Mesenchymal stem cell (in vitro differentiated cells and primary cell): ENCODE results near the gene CPXM2.

ENCODE experiments used
- DNase-seq: peaks from one replicate; pipeline ENCODE4 v3.0.0-alpha.2; 2013
- H2AFZ ChIP-seq: one replicate; pipeline ENCODE4 v1.6.1; 2013; ENCODE audit warnings: low read depth, mild to moderate bottlenecking, control low read depth, inconsistent platforms, low read length, moderate library complexity
- H2AK5ac ChIP-seq: 2 replicates; pipeline ENCODE4 v1.6.1; 2013; ENCODE audit warnings: low read length, moderate library complexity, mild to moderate bottlenecking, inconsistent platforms; ENCODE audit not compliant: severe bottlenecking
- H2BK120ac ChIP-seq: one replicate; pipeline ENCODE4 v1.6.1; 2013; ENCODE audit warnings: low read depth, mild to moderate bottlenecking, inconsistent platforms, low read length, moderate library complexity
- H2BK12ac ChIP-seq, 2 experiments: one replicate each; pipeline ENCODE4 v1.6.1; 2013; ENCODE audit warnings: inconsistent platforms in 2 of 2, low read length in 2 of 2, mild to moderate bottlenecking in 2 of 2, moderate library complexity in 2 of 2, control low read depth in 1 of 2
- H2BK15ac ChIP-seq: one replicate; pipeline ENCODE4 v1.6.1; 2013; ENCODE audit warnings: mild to moderate bottlenecking, low read depth, inconsistent platforms; ENCODE audit not compliant: poor library complexity, severe bottlenecking
- H2BK5ac ChIP-seq: 2 replicates; pipeline ENCODE4 v1.6.1; 2013; ENCODE audit warnings: low read depth, mild to moderate bottlenecking, low read length, control low read depth, inconsistent platforms; ENCODE audit not compliant: poor library complexity, severe bottlenecking
- H3K14ac ChIP-seq, 2 experiments: one replicate each; pipeline ENCODE4 v1.6.1; 2013; ENCODE audit warnings: inconsistent platforms in 2 of 2, low read length in 2 of 2, control low read depth in 1 of 2, mild to moderate bottlenecking in 1 of 2, moderate library complexity in 1 of 2
- H3K18ac ChIP-seq, 2 experiments: one replicate each; pipeline ENCODE4 v1.6.1; 2013; ENCODE audit warnings: inconsistent platforms in 2 of 2, low read length in 2 of 2, control low read depth in 1 of 2, low read depth in 1 of 2, mild to moderate bottlenecking in 1 of 2
- H3K23ac ChIP-seq, 2 experiments: one replicate each; pipeline ENCODE4 v1.6.1; 2013; ENCODE audit warnings: inconsistent platforms in 2 of 2, low read length in 2 of 2, mild to moderate bottlenecking in 2 of 2, moderate library complexity in 2 of 2, control low read depth in 1 of 2
- H3K27ac ChIP-seq: 2 replicates; pipeline ENCODE4 v1.5.1; 2013; ENCODE audit warnings: mild to moderate bottlenecking, moderate library complexity, low read length, control low read depth, inconsistent platforms; ENCODE audit not compliant: poor library complexity, severe bottlenecking
- H3K27me3 ChIP-seq, 2 experiments: 2 replicates each; pipeline versions ENCODE4 v1.6.1 to v1.7.0; 2013; ENCODE audit warnings: low read length in 2 of 2, mild to moderate bottlenecking in 2 of 2, moderate library complexity in 2 of 2, control low read depth in 1 of 2, inconsistent platforms in 1 of 2; ENCODE audit not compliant: control insufficient read depth in 1 of 2, insufficient read depth in 1 of 2
- H3K36me3 ChIP-seq, 2 experiments: 2 replicates each; pipeline versions ENCODE4 v1.6.1 to v1.7.0; 2013; ENCODE audit warnings: low read length in 2 of 2, control low read depth in 1 of 2, inconsistent platforms in 1 of 2, low read depth in 1 of 2, mild to moderate bottlenecking in 1 of 2; ENCODE audit not compliant: insufficient read depth in 2 of 2, control insufficient read depth in 1 of 2
- H3K4ac ChIP-seq, 2 experiments: one replicate each; pipeline ENCODE4 v1.6.1; 2013; ENCODE audit warnings: inconsistent platforms in 2 of 2, low read length in 2 of 2, mild to moderate bottlenecking in 2 of 2, moderate library complexity in 2 of 2, control low read depth in 1 of 2, low read depth in 1 of 2
- H3K4me1 ChIP-seq: 2 replicates; pipeline ENCODE4 v1.6.1; 2013; ENCODE audit warnings: low read depth, low read length, control low read depth; ENCODE audit not compliant: control insufficient read depth, insufficient read depth
- H3K4me2 ChIP-seq: 2 replicates; pipeline ENCODE4 v1.6.1; 2013; ENCODE audit warnings: low read length, mild to moderate bottlenecking, inconsistent platforms; ENCODE audit not compliant: poor library complexity, severe bottlenecking
- H3K4me3 ChIP-seq, 2 experiments: 2 replicates each; pipeline versions ENCODE4 v1.5.1 to v1.7.0; 2013; ENCODE audit warnings: low read length in 2 of 2, mild to moderate bottlenecking in 2 of 2, control low read depth in 1 of 2, low read depth in 1 of 2; ENCODE audit not compliant: insufficient read depth in 1 of 2
- H3K79me1 ChIP-seq: replicated peaks from 2 replicates; pipeline ENCODE4 v1.6.1; 2013; ENCODE audit warnings: mild to moderate bottlenecking, control low read depth, low read length, inconsistent platforms; ENCODE audit not compliant: poor library complexity, severe bottlenecking
- H3K9ac ChIP-seq: 2 replicates; pipeline ENCODE4 v1.7.0; 2013; ENCODE audit warnings: mild to moderate bottlenecking, low read length, moderate library complexity
- H3K9me3 ChIP-seq: 2 replicates; pipeline ENCODE4 v1.7.0; 2013; ENCODE audit warnings: mild to moderate bottlenecking, low read length; ENCODE audit not compliant: control insufficient read depth
- H4K8ac ChIP-seq: one replicate; pipeline ENCODE4 v1.6.1; 2013; ENCODE audit warnings: inconsistent platforms, mild to moderate bottlenecking, low read length, moderate library complexity
- H4K91ac ChIP-seq: one replicate; pipeline ENCODE4 v1.6.1; 2013; ENCODE audit warnings: mild to moderate bottlenecking, low read length, inconsistent platforms
- WGBS: methylation state at CpG from one replicate; pipeline ENCODE4 v1.1.7; 2013; ENCODE audit warnings: mixed read lengths; 5-methylcytosine and 5-hydroxymethylcytosine counted together

Gene CPXM2

GRCh38 chr10:123795846-123796590 lies 95.6 kb downstream of the CPXM2 start:
- Histone ChIP-seq H3K18ac (no peak overlapping the region), H2AK5ac (no peak overlapping the region), H2BK12ac (no peak overlapping the region), H2AFZ (no peak overlapping the region), H3K4me2 (no peak overlapping the region), H3K36me3 (peaks cover 0 to 26% of the 10 kb centered on the region in 2 experiments), H3K79me1 (no peaks in the 10 kb centered on the region), H4K91ac (no peak overlapping the region), H3K27ac (no peak overlapping the region), H2BK5ac (no peak overlapping the region), H3K4me1 (no peaks in the 10 kb centered on the region), H2BK120ac (no peak overlapping the region), H2BK15ac (no peak overlapping the region), H3K23ac (no peak overlapping the region), H4K8ac (no peak overlapping the region), H3K27me3 (no peaks in the 10 kb centered on the region), H3K4ac (no peak overlapping the region), H3K14ac (no peak overlapping the region), H3K9me3 (peaks cover 3% of the 10 kb centered on the region), H3K4me3 (no peak overlapping the region), H3K9ac (no peak overlapping the region)
- DNase-seq, result no peak
- 72% methylated on average over 9 of the region's 11 CpGs for WGBS

GRCh38 chr10:123795196-123795780 lies 96.3 kb downstream of the CPXM2 start:
- Histone ChIP-seq H3K79me1 (no peaks in the 10 kb centered on the region), H3K9me3 (peaks cover 3% of the 10 kb centered on the region), H3K27ac (no peak overlapping the region), H4K91ac (no peak overlapping the region), H2AFZ (no peak overlapping the region), H3K27me3 (no peaks in the 10 kb centered on the region), H3K36me3 (peaks cover 0 to 26% of the 10 kb centered on the region in 2 experiments), H3K23ac (no peak overlapping the region), H4K8ac (no peak overlapping the region), H2BK5ac (no peak overlapping the region), H2BK12ac (no peak overlapping the region), H3K9ac (no peak overlapping the region), H2BK120ac (no peak overlapping the region), H2BK15ac (no peak overlapping the region), H3K4ac (no peak overlapping the region), H2AK5ac (no peak overlapping the region), H3K4me3 (no peak overlapping the region), H3K4me2 (no peak overlapping the region), H3K18ac (no peak overlapping the region), H3K14ac (no peak overlapping the region), H3K4me1 (no peaks in the 10 kb centered on the region)
- WGBS, result 71% methylated on average over 8 of the region's 10 CpGs
- no peak for DNase-seq

- peaks cover 0 to 19% of the 10 kb centered on the region in 2 experiments for H3K36me3 ChIP-seq
- no peak overlapping the region for H2AFZ ChIP-seq
- no peak overlapping the region for H3K4ac ChIP-seq
- 76% methylated on average over 11 of the region's 11 CpGs for WGBS
- H3K9ac ChIP-seq, result no peak overlapping the region
- no peak overlapping the region for H2BK12ac ChIP-seq
- no peak overlapping the region for H2AK5ac ChIP-seq
- H3K18ac ChIP-seq, result no peak overlapping the region
- H3K27ac ChIP-seq, result no peak overlapping the region
- H3K4me3 ChIP-seq, result no peak overlapping the region
- no peak overlapping the region for H4K8ac ChIP-seq
- H3K27me3 ChIP-seq, result no peaks in the 10 kb centered on the region
- H3K14ac ChIP-seq, result no peak overlapping the region
- peaks cover 11% of the 10 kb centered on the region for H3K9me3 ChIP-seq
- no peak for DNase-seq
- no peak overlapping the region for H2BK15ac ChIP-seq
- no peak overlapping the region for H2BK120ac ChIP-seq
- H3K4me2 ChIP-seq, result no peak overlapping the region
- H3K23ac ChIP-seq, result no peak overlapping the region
- no peak overlapping the region for H4K91ac ChIP-seq
- H3K4me1 ChIP-seq, result no peaks in the 10 kb centered on the region
- H2BK5ac ChIP-seq, result no peak overlapping the region
- H3K79me1 ChIP-seq, result no peaks in the 10 kb centered on the region
Measured at GRCh38 chr10:123792248-123792978, 99.2 kb downstream of the CPXM2 start.
